ENCODE data around the gene CLDN25. TPM values are rescaled to one million over a fixed set of nuclear protein-coding genes. Genes with fewer than 3 reads are reported as not detected.
"Not testable (repeated sequence)": the region's sequence is repeated elsewhere in the genome, so short reads cannot be mapped to it uniquely, and the experiment has no call there.

CLDN25 gene
- polyA plus RNA-seq, 3 donors from 2014 or later = not detected

DNA sequence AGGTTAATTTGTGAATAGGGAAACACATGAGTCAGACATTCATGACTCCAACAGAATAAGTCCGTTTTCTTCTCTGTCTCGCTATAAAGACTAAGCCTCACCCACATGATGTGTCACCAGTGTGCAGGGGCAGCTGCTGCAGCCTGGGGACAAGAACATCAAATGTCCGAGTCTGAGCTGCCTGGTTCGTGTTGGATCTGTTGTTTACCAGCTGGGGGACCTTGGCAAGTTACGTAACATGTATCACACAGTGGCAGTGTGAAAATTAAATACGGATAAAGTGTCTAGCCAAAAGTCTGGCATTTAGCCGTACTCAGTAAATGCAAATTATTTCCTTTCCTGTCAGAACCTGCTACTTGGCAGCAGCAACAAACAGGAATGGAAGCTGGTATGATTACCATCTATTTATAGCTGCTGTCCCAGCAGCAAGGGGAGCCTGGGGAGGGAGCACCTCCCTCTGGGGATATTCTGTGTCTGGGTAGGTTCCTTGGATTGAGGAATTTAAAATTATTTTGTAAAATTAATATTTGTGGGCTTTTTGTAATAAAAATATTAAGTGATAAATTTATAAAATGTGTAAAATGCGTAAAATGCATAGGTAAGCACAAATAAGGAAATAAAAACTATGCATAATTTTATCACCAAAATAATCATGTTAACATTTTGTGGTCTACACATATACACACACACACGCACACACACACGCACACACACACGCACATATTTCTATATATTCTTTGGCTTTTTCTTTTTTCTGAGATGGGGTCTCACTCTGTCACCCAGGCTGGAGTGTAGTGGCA lies 1.3 kb upstream of the CLDN25 start:
- DNase-seq = no peak
- no peak overlapping the region for H3K27ac Mint-ChIP-seq
- H3K36me3 Mint-ChIP-seq = peaks cover 0 to 5% (median 0%) of the 10 kb centered on the region in 3 donors
- H3K27me3 Mint-ChIP-seq (ENCODE audit: low read depth in 3 of 3) = peaks cover 6 to 15% (median 12%) of the 10 kb centered on the region in 3 donors
- H3K4me1 Mint-ChIP-seq = peaks cover 8 to 16% of the 10 kb centered on the region in 2 donors
- no peak overlapping the region for H3K4me3 Mint-ChIP-seq
- no peaks in the 10 kb centered on the region for H3K9me3 Mint-ChIP-seq

DNA sequence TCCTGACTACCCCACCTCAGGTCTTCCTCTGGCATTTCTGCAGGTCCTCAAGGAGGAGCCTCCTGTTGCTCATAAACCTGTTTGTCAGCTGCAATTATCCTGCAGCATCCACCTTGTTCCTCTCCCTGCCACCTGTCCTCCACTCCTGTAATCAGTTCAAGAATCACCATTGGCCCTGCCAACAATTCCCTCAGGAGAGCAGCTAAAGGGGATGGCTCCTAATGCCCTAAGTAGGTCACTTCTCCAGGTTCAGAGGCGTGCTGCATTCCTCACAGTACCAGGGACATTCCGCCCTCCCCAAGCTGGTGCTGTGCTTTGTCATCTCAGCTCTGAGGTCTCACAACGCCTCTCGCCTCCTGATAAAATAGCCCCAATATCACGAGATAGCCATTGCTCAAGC lies 2.1 kb downstream of the CLDN25 start:
- peaks cover 0 to 5% (median 0%) of the 10 kb centered on the region in 3 donors for H3K36me3 Mint-ChIP-seq
- H3K27me3 Mint-ChIP-seq (ENCODE audit: low read depth in 3 of 3) = peaks cover 6 to 11% (median 10%) of the 10 kb centered on the region in 3 donors
- no peak for DNase-seq
- H3K4me3 Mint-ChIP-seq = no peak overlapping the region
- H3K27ac Mint-ChIP-seq = no peak overlapping the region
- H3K4me1 Mint-ChIP-seq = no peaks in the 10 kb centered on the region
- H3K9me3 Mint-ChIP-seq = no peaks in the 10 kb centered on the region

- Mint-ChIP-seq H3K4me3 (no peak overlapping the region), H3K9me3 (no peaks in the 10 kb centered on the region), H3K27me3 (ENCODE audit: low read depth in 3 of 3) (peaks cover 6 to 11% (median 10%) of the 10 kb centered on the region in 3 donors), H3K27ac (no peak overlapping the region), H3K36me3 (peaks cover 0 to 5% (median 0%) of the 10 kb centered on the region in 3 donors), H3K4me1 (no peaks in the 10 kb centered on the region)
- DNase-seq = no peak
Measured at GRCh38 chr11:113782134-113782533, 2.5 kb downstream of the CLDN25 start.

- not testable (repeated sequence) for H3K4me1 Mint-ChIP-seq; H3K9me3 Mint-ChIP-seq; H3K27ac Mint-ChIP-seq; H3K36me3 Mint-ChIP-seq; H3K27me3 Mint-ChIP-seq (ENCODE audit: low read depth in 3 of 3); DNase-seq; H3K4me3 Mint-ChIP-seq
Measured at GRCh38 chr11:113789016-113789415, 9.4 kb downstream of the CLDN25 start.

DNA sequence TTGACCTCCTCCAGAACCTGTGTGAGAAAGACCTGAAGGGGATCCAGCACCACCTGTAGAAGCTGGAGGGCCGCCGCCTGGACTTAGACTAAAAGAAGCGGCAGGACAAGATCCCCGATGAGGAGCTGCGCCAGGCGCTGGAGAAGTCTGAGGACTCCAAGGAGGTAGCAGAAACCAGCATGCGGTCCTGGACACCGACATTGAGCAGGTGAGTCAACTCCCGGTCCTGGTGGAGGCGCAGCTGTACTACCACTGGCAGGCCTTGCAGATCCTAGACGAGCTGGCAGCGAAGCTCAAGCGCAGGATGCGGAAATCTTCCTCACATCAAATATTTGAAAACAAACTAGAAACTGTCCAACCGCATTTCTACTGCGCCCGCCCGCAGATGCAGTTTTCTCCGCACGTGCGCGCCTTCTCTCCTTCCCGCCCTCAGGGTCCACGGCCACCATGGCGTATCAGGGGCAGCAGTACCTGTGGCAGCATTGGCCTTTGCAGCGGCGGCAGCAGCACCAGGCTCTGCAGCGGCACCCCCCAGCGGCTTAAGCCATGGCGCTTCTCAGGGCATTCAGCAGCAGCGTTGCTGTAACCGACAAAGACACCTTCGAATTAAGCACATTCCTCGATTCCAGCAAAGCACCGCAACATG lies 10.2 kb downstream of the CLDN25 start:
- Mint-ChIP-seq H3K36me3 (no peaks in the 10 kb centered on the region), H3K27ac (no peak overlapping the region), H3K9me3 (no peaks in the 10 kb centered on the region), H3K27me3 (ENCODE audit: low read depth in 3 of 3) (peaks cover 0 to 3% (median 0%) of the 10 kb centered on the region in 3 donors), H3K4me3 (no peak overlapping the region), H3K4me1 (no peaks in the 10 kb centered on the region)
- no peak for DNase-seq

GRCh38 chr11:113796663-113797259 lies 17.2 kb downstream of the CLDN25 start:
- H3K36me3 Mint-ChIP-seq = peaks cover 10 to 27% (median 16%) of the 10 kb centered on the region in 3 donors
- no peaks in the 10 kb centered on the region for H3K9me3 Mint-ChIP-seq
- H3K27ac Mint-ChIP-seq = peak overlapping the region in 3 of 6 donors; percentile 27 to 78 (median 34)
- peak in 1 of 3 donors; percentile 12 for DNase-seq
- no peak overlapping the region for H3K4me3 Mint-ChIP-seq
- no peaks in the 10 kb centered on the region for H3K4me1 Mint-ChIP-seq
- peaks cover 0 to 1% (median 0%) of the 10 kb centered on the region in 3 donors for H3K27me3 Mint-ChIP-seq (ENCODE audit: low read depth in 3 of 3)

GRCh38 chr11:113802621-113803020 lies 23.0 kb downstream of the CLDN25 start:
- peaks cover 4 to 6% of the 10 kb centered on the region in 2 donors for H3K4me1 Mint-ChIP-seq
- DNase-seq = no peak
- H3K27me3 Mint-ChIP-seq (ENCODE audit: low read depth in 3 of 3) = no peaks in the 10 kb centered on the region
- H3K9me3 Mint-ChIP-seq = no peaks in the 10 kb centered on the region
- H3K36me3 Mint-ChIP-seq = peaks cover 25 to 69% (median 36%) of the 10 kb centered on the region in 3 donors
- peak overlapping the region in 3 of 6 donors; percentile 24 to 44 (median 35) for H3K27ac Mint-ChIP-seq
- H3K4me3 Mint-ChIP-seq = no peak overlapping the region

GRCh38 chr11:113805640-113806039 lies 26.0 kb downstream of the CLDN25 start:
- H3K36me3 Mint-ChIP-seq = peaks cover 20 to 76% (median 31%) of the 10 kb centered on the region in 3 donors

DNA sequence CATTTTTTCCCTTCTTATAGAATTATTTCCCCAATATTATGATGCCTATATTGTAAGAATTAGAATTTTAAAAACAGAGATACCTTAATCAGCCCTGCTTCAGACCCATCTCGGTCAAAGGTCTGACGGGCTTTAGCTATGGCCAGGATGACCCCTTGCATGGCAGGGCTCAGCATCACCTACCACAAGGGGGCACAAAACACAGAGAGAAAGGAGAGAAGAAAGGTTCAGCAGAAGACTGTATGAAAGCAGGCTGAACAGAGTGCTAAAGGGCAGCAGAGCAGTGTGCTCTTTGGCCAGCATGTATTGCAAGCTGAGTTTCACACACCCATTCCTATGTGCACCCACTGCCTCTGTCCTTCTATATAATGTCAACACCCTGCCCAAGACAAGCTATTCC lies 26.8 kb downstream of the CLDN25 start:
- no peaks in the 10 kb centered on the region for H3K27me3 Mint-ChIP-seq (ENCODE audit: low read depth in 3 of 3)
- peak overlapping the region in 3 of 6 donors; percentile 51 to 79 (median 64) for H3K27ac Mint-ChIP-seq
- no peak overlapping the region for H3K4me3 Mint-ChIP-seq
- peak; percentile 7 to 19 (median 15) for DNase-seq
- H3K9me3 Mint-ChIP-seq = no peaks in the 10 kb centered on the region
- H3K4me1 Mint-ChIP-seq = peaks cover 4 to 6% of the 10 kb centered on the region in 2 donors
- H3K36me3 Mint-ChIP-seq = peaks cover 20 to 75% (median 25%) of the 10 kb centered on the region in 3 donors

More at GRCh38 chr11:113805640-113806039, 26.0 kb downstream of the CLDN25 start:
- Mint-ChIP-seq H3K4me1 (peaks cover 4 to 6% of the 10 kb centered on the region in 2 donors), H3K27me3 (ENCODE audit: low read depth in 3 of 3) (no peaks in the 10 kb centered on the region), H3K9me3 (no peaks in the 10 kb centered on the region), H3K4me3 (no peak overlapping the region), H3K27ac (peak overlapping the region in 4 of 6 donors; percentile 34 to 76 (median 46))
- no peak for DNase-seq

DNA sequence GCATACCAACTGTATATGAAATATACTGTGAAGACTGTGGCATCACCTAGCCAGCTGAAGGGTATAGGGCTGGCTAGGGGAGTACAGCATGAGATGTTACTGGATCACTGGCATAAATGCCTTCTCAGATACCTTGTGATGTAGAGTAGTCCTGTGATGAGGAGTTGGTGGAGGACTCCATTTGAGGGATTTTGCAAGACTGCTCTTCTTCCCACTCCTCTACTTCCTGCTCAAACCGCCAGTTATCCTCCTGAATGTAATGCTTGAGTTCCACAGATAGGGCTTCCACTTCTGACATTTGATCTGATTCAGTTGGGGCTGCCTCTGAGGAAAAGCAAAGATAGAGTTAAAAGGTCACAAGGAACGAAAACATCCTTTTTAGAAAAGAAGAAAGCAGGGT lies 29.3 kb downstream of the CLDN25 start:
- DNase-seq = no peak
- Mint-ChIP-seq H3K4me3 (no peak overlapping the region), H3K4me1 (peaks cover 4 to 6% of the 10 kb centered on the region in 2 donors), H3K27ac (peak overlapping the region in 2 of 6 donors; percentile 17 to 49), H3K36me3 (peaks cover 20 to 81% (median 32%) of the 10 kb centered on the region in 3 donors), H3K27me3 (ENCODE audit: low read depth in 3 of 3) (no peaks in the 10 kb centered on the region), H3K9me3 (no peaks in the 10 kb centered on the region)

- no peak for DNase-seq
- no peaks in the 10 kb centered on the region for H3K9me3 Mint-ChIP-seq
- H3K27ac Mint-ChIP-seq = peak overlapping the region in 4 of 6 donors; percentile 26 to 80 (median 48)
- peaks cover 25 to 65% (median 29%) of the 10 kb centered on the region in 3 donors for H3K36me3 Mint-ChIP-seq
- no peak overlapping the region for H3K4me3 Mint-ChIP-seq
- peaks cover 0 to 7% of the 10 kb centered on the region in 2 donors for H3K4me1 Mint-ChIP-seq
- H3K27me3 Mint-ChIP-seq (ENCODE audit: low read depth in 3 of 3) = no peaks in the 10 kb centered on the region
Measured at GRCh38 chr11:113814181-113814580, 34.6 kb downstream of the CLDN25 start.

- H3K27me3 Mint-ChIP-seq (ENCODE audit: low read depth in 3 of 3) = no peaks in the 10 kb centered on the region
- H3K36me3 Mint-ChIP-seq = peaks cover 31 to 59% (median 33%) of the 10 kb centered on the region in 3 donors
- no peak for DNase-seq
- peaks cover 3 to 7% of the 10 kb centered on the region in 2 donors for H3K4me1 Mint-ChIP-seq
- no peaks in the 10 kb centered on the region for H3K9me3 Mint-ChIP-seq
- no peak overlapping the region for H3K4me3 Mint-ChIP-seq
- peak overlapping the region in 3 of 6 donors; percentile 8 to 40 (median 39) for H3K27ac Mint-ChIP-seq
Measured at GRCh38 chr11:113817162-113817561, 37.6 kb downstream of the CLDN25 start.

DNA sequence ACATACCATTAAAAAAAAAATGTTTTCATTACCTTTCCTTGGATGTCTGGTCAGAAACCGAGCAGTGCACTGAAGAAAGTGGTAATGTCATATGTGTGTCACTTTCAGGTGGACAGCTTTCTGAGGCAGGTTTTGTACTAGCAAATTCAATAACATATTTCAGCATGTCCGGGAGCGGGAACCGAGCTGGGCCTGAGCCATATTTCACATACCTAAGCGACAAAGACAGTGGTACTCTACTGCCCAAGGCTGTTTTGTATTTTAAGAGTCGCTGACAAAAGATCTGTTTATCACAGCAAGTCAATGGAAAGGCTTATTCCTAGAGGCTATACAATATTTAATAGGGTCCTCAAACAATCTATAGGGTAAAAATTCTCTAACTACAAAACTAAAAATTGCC lies 38.0 kb downstream of the CLDN25 start:
- peaks cover 3 to 7% of the 10 kb centered on the region in 2 donors for H3K4me1 Mint-ChIP-seq
- H3K9me3 Mint-ChIP-seq = no peaks in the 10 kb centered on the region
- DNase-seq = no peak
- H3K36me3 Mint-ChIP-seq = peaks cover 29 to 56% (median 34%) of the 10 kb centered on the region in 3 donors
- H3K27ac Mint-ChIP-seq = peak overlapping the region; percentile 5 to 40 (median 32)
- H3K27me3 Mint-ChIP-seq (ENCODE audit: low read depth in 3 of 3) = no peaks in the 10 kb centered on the region
- no peak overlapping the region for H3K4me3 Mint-ChIP-seq
